Stimulated activated naive CD4-positive, alpha-beta T cell (primary cell): Measurements from ENCODE around the gene SVOPL.
"Not testable (repeated sequence)": the region's sequence is repeated elsewhere in the genome, so short reads cannot be mapped to it uniquely, and the experiment has no call there.

Experiments used
- DNase-seq, 6 experiments: peaks; one replicate each; lab custom pipeline; 2025; lab: John Stamatoyannopoulos, UW

The SVOPL gene

GRCh38 chr7:138699661-138700060 is 1.5 kb downstream of the SVOPL start:
- DNase-seq = no peak

GRCh38 chr7:138698281-138698680 is 2.9 kb downstream of the SVOPL start:
- DNase-seq = no peak

- no peak for DNase-seq
These were observed 3.5 kb downstream of the SVOPL start for GRCh38 chr7:138697535-138698182.

GRCh38 chr7:138695776-138696175 is 5.4 kb downstream of the SVOPL start:
- DNase-seq = not testable (repeated sequence)

- DNase-seq = no peak
These were observed 6.1 kb downstream of the SVOPL start for GRCh38 chr7:138695106-138695505.

GRCh38 chr7:138691178-138691577 is 10.0 kb downstream of the SVOPL start:
- DNase-seq = no peak

GRCh38 chr7:138690495-138690894 is 10.7 kb downstream of the SVOPL start:
- DNase-seq = no peak

GRCh38 chr7:138688037-138688436 is 13.1 kb downstream of the SVOPL start:
- DNase-seq = not testable (repeated sequence)

GRCh38 chr7:138684340-138684739 is 16.8 kb downstream of the SVOPL start:
- DNase-seq = no peak

GRCh38 chr7:138679793-138680192 is 21.4 kb downstream of the SVOPL start:
- no peak for DNase-seq

GRCh38 chr7:138670594-138670993 is 30.6 kb downstream of the SVOPL start:
- no peak for DNase-seq

- no peak for DNase-seq
These were observed 31.8 kb downstream of the SVOPL start for GRCh38 chr7:138669364-138669763.

GRCh38 chr7:138668946-138669345 is 32.2 kb downstream of the SVOPL start:
- DNase-seq = no peak

GRCh38 chr7:138668229-138668596 is 32.9 kb downstream of the SVOPL start:
- no peak for DNase-seq

- DNase-seq = no peak
These were observed 33.5 kb downstream of the SVOPL start for GRCh38 chr7:138667535-138668228.

- DNase-seq = no peak
These were observed 34.8 kb downstream of the SVOPL start for GRCh38 chr7:138666385-138666784.

GRCh38 chr7:138665669-138666140 is 35.5 kb downstream of the SVOPL start:
- no peak for DNase-seq

- no peak for DNase-seq
These were observed 35.9 kb downstream of the SVOPL start for GRCh38 chr7:138665249-138665648.

- DNase-seq = no peak
These were observed 37.1 kb downstream of the SVOPL start for GRCh38 chr7:138663725-138664710.

- DNase-seq = no peak
These were observed 38.2 kb downstream of the SVOPL start for GRCh38 chr7:138662991-138663320.

- DNase-seq = no peak
These were observed 38.8 kb downstream of the SVOPL start for GRCh38 chr7:138662076-138662990.
